Epidermal melanocyte (primary cell): ENCODE results near the gene MFAP3L.
"Not testable (repeated sequence)": the region's sequence is repeated elsewhere in the genome, so short reads cannot be mapped to it uniquely, and the experiment has no call there.

ENCODE experiments used
- DNase-seq: peaks from one replicate; pipeline ENCODE4 v3.0.0; 2011; ENCODE audit warnings: low spot score; ENCODE audit not compliant: insufficient read length

MFAP3L gene

DNA sequence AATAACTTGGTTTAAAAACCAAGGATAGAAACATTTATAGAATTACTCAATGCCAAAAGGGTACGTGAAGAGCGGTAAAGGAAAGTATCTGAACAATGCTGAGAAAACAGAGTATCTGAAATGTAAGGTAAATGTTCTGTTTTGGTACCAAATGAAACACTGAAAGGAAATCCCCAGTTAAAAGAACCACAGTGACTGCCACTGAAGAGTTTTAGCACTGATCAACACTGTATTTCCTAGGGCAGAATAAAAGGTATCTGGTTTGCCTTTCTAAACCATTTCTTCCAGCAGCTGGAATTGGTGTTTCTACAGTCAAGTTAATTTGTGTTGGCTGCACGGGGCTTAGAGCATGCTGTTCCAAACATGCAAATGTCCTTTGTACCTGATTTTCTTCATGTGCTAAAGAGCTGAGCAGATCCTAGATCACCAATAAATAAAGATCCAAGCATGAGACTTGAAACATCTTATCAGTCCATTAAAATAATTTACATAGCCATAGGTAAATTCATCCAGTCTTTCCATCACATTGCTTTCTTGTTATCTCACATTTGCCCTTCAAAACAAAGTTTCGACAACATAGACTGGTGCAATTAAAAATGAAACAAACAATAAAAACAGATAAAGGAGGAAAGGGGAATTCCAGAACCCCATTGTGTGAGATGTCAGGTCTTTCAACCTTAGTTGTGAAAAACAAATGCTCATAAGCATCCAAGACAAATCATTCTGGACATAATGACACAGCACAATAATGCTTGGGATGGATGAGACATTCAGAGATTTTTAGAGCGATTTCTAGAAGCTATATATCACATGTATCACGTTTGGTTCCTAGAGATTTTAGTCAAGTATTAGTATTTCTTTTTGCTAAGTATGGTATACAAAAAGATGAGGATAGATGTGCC lies 38.6 kb downstream of the MFAP3L start:
- no peak for DNase-seq

DNA sequence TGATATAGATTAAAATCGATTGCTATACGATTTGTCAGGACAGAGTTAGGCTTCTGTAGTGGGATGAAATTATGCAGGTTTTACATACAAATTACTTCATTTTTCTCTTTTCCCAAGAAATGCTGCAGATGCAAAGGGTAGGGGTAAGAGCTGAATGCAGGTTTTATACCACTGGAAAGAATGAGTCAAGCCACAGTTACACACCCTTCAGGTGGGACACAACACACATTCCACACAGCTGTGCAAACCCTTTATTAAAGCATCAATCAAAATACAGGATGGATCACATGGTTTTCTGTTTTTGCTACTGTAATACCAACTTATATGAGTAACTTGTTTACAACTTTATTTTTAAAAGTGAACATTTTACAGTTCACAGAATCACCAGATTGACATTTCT lies 39.8 kb downstream of the MFAP3L start:
- no peak for DNase-seq

DNA sequence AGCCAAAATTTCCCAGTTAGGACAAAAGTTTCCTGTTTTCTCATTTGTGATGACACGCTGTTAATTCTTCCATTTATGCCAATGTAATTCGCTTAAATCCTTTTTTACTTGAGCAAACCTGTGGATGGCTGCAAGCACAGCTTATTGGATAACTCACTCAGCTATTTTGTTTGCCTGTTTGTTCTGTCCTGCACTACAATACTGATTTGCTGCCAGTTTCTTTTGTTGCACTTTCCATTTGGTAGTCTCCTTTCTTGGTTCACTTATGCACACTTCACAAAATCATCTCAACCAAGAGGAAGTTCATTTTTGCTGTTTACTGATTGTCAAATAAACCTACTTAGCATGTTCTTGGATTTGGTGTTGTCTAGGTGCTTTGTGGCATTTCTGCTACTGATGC lies 40.3 kb downstream of the MFAP3L start:
- DNase-seq = no peak

DNA sequence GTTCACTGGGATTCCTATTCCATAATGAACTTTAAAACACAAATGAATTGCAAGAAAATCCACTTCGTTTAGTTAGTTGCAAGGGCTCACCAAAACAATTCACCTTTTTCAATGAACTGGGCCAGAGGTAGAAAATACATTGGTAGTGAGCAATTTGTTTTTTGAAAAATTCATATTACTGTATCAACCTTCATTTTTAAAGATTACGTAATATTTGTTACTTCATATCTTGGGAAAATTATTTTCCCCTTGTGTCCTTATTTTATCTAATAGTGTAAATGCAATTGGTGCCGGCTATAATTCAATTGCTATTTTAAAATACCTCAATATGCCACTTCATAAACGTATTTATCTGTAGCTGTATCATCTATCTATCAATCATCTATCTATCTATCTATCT lies 41.5 kb downstream of the MFAP3L start:
- DNase-seq = no peak

DNA sequence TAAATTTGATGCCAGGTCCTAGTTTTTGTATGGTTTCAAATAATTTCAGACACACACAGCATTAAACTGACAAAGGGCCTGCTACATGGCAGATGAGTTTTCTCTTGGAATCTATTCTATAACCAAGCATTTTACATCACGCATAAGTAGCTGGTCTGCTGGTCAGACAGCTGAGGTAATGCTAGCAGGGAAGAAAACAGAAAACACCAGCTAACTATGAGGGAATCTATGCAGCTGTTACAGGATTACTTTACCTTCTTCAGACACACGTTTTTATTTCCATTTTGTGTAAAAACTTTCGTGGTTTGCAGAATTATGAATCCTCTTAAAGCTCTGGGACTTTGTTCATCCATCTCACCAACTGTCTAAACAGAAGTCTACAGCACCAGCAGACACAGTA lies 42.0 kb downstream of the MFAP3L start:
- no peak for DNase-seq

DNA sequence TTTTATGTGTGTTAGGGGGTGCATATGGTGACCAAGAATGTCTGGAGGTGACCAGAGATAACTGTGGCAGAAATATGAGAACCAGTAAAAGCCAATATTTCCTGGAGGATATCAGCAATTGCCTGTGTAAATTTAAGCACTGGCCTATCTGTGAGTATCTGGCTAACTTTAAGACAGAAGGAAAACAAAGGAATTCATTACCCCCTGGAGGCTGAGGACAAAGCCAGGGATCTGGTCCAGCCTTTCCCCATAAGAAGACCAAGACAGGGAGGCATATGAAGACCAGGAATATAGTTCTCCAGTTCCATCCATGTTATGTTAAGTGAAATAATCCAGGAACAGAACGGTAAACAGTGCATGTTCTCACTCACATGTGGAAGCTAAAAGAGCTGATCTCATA lies 49.2 kb downstream of the MFAP3L start:
- no peak for DNase-seq

DNA sequence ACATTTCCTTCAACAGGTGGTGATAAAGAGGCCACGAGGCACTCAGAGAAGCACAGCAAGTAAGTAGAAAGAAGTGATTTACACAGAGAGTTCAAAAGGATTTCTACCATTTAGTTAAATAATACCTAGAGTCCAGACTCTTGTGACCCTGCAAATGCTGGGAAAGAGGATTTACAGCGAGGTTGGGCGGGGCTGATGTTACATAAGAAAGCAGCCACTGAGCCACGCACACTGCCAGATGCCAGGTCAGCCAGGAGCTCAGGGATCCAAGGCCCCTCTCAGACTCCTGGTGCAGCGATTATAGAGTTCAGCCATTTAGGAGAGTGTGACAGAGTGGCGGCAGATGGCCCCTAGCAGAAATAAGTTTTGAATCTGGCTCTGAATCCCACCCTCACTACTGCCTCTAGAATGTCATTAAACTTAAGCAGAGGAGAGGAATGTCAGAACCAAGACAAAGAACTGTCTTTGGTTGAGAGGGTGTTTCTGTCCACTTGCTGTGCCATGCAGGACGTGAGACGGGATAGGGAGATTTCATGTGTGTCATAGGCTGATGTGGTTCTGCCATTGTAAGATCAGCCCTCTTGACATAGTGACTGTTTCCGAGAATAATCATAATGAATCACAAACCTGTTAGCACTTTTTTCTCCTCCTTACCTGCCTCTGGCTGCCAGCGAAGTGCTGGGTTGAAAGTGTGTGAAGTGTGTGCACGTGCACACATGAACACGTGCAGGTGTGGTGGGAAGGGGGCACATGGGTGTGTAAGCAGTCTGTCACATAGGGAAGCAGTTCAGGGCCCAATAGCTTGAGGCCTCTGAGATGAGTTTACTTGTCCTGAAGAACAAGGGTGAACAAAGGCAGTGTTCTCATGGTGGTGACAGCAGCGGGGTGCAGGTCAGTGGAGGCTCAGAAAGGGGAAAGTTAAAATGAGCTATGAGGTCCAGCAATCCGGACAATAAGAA lies 50.1 kb downstream of the MFAP3L start:
- DNase-seq = no peak

DNA sequence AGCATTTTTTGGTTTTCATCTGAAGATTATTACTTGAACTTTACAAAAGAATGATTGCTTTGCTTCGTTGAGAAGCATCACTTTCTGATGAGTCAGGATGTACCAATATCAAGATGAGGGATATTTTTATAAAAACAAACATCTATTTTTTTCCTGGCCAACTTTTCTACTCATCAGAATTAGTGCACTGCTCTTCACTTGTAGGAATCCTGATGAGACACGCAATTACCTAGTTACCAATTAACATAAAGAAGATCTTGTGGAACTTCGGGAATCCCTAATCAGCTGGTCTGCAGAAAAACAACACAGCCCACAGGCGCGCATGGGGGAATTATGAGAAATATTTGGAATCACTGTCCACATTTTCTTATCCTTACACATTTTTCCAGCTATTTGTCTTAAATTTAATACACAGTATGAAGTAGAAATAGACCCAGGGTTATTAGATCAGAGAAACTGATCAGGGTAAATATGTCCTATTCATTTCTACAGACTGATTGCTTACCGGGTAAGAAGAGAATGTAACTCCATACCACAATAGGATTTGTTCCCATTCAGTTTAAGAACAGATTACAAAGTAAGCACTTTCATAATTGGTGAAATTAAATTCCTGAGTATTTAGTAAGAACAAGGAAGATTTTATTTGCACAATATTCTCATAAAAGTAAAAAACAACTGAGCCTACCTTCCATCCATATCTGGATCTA lies 50.9 kb downstream of the MFAP3L start:
- no peak for DNase-seq

DNA sequence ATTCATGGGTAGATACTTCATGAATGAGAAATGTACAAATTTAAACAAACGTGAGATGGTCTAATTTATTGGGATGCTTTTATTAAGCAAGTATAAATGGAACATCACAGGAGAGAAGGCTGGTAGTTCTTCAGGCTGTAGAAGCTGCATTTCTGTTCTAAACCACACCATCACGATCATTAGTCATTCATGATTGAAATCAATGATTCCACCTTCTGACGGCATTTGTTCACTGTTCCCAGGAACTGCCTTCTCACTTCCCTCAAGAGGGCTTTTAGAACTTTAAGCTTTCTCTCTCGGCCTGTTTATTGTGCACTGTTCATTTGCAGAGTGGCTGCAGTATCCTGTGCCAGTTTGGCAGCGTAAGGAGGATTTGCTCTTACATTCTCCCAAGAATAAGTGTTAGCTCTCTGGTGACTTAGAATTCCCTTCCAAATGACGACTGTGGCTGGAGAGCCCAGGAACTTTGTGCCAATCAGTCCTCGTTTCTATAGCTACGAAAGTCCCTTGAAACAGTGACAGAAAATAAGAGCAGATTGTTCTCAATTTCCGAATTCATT lies 54.7 kb downstream of the MFAP3L start:
- DNase-seq = no peak

DNA sequence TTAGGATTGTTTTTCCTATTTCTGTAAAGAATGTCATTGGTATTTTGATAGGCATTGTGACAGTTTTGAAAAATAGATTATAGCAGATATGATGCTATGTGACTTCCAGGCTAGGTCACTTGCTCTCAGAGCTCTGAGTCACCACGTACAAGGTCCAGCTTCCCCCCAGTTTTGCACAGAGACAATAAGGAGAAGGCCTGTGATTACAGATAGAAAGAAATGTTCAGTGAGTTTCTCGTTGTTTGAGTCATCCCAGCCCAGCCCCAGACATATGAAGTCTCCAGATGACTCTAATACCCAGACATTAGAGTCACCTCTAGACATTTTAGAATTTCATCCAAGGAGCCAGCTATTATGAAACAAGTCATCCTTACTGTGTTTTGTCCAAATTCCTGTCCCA lies 57.2 kb downstream of the MFAP3L start:
- no peak for DNase-seq

DNA sequence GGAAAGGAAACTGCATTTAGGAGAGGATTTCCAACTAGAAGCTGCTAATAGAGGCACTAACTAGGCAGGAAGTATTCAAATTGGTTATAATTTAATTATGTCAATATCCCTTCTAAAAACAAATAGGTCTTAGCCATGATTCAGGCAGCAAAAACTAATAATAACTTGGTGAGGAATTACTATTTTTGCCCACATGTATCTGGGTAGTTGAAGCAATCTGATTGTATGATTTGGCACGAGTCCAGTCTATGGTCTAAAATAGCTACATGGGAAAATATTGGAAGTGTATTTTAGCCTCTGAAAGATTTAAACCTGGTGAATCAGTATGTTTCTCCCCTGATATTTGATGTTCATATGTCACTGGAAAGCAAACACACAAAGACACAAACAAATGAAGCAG lies 62.2 kb downstream of the MFAP3L start:
- DNase-seq = no peak

DNA sequence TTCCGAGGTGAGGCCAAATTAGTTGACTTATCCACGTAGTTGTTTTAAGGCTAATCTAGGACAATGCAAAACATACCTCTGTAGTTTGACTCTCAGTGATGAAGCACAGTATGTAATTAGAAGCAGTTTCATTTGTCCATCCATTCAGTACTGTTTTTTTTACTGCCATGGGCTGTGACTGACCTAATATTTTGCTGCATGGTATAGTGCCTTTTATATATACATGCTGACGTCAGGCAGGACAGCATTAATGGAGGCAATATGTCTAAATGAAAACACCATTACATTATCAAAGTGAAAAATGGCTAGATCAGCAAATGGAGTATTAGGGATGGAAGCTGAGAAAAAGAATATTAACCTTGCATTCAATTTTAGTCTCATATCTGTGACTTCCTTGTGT lies 66.9 kb downstream of the MFAP3L start:
- no peak for DNase-seq

DNA sequence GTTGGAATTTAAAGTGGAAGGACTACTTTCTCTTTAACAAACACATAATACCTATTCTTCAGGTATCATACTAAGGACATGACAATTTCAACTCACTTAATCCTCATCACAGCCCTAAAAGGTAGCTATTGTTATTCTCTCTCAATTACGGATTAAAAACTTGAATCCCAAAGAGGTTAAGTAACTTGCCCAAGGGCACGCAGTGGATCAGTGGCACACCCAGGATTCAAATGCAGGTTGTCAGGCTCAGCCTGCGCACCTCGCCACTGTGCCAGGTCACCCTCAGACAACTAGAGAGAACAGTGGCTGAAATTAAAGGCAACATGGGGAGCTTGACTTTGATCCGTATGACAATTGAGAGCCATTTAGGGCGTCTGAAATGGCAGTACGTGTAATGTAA lies 67.6 kb downstream of the MFAP3L start:
- DNase-seq = no peak

DNA sequence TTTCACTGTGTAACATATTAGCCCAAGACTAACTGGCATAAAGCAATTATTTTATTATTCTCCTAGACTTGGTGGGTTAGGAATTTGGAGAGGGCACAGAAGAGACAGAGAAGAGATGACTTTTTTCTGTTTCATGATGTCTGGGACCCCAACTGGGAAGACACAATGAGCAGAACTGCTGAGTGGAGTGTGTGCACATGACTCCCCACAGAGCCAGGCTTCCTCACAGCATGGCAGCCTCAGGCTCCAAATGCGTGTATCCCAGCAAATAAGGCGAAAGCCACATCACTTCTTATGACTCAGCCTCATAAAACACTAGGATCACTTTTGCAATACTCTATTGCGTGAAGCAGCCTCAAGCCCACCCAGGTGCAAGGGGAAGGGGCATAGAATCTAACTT lies 68.4 kb downstream of the MFAP3L start:
- DNase-seq = no peak

DNA sequence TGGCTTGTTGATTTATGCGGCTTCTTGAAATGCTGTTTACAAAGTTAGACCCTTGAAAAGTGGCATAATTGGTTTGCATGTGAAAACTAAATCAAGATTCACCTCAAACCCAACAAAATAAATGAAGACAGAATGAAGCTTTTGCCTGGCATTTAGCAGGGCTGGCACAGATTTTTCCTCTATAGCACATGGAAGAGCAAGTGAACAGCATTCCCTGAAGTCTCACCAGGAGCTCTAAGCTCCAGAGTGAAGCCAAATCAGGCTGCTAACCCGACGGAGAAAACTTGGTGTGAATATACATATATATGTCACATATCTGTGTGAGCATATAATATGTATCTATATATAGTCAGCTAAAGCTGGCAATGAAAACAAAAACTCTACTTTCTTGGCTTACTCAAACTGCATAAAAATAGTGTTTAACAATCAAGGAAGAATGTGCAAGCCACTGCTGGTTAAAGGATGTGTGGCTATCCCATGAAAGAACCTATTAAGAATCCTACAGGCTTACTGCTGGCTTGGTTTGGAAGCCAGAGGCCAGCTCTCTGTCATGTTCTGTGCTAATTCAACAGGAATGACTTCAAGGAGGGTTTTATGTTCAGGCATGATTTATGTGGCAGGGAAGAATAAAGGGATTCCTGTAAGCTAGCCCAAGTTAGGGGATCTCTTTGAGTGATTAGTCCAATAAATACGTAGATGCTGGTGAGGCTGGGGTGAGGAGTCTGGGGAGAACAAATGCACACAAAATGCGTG lies 69.9 kb downstream of the MFAP3L start:
- DNase-seq = peak; percentile 55

DNA sequence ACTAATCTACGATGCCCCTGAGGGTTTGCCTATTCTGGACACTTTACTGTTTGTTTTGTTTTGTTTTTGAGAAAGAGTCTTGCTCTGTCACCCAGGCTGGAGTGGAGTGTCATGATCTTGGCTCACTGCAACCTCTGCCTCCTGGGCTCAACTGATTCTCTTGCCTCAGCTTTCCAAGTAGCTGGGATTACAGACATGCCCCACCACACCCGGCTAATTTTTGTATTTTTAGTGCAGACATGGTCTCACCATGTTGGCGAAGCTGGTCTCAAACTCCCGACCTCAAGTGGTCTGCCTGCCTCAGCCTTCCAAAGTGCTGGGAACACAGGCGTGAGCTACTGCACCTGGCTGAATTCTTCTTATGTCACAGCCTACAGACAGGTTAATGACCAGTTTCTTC lies 70.7 kb downstream of the MFAP3L start:
- DNase-seq = no peak

DNA sequence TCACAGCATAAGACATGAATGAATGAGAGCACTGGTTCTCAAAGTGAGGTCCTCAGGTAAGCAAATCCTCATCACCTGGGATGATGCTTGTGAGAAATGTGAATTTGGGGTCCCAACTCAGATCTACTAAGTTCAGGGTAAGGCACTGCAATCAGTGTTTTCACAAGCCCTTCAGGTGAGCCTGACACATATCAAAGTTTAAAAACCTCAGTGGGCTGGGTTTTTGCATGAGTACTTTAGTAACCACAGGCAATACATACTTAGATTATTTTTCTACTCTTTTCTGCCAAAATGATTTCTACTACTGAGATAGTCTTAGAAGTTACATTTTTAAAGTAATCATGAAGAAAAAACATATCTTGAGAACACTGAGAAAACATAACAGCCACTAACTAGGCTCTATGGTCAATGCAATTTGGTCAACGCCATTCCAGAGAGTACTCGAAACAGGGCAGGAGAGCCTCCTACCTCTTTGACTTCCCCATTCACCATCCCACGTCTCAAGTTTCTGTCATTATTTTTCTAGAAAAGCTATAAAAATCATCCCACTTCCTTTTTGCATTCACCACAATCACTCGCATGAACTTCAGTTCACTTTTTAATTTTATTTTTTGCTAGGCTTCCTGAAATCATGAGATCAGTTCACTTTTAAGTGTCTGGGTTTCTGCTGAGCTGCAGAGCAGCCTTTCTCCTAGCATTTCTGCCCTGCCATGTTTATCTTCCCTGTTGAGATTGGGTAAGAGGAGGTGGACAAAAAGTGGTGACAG lies 73.8 kb downstream of the MFAP3L start:
- DNase-seq = no peak

DNA sequence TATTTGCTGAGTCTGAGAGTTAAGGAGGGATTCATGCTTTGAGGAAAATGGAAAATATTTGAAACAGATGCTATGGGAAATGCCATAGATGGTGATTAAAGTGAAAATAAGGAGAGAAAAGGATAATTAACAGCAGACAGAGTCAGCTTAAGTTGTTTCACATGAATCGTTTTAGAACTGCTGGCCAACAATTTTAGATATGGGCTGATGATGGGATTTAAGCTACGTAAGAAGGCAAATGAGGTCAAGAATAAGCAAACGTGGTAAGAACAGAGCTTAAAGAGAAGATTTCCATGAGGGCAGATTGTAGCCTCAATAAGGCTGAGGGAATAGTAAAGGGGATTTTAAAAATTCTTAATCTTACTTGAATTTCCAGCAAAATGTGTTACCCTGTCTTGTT lies 77.9 kb downstream of the MFAP3L start:
- no peak for DNase-seq

DNA sequence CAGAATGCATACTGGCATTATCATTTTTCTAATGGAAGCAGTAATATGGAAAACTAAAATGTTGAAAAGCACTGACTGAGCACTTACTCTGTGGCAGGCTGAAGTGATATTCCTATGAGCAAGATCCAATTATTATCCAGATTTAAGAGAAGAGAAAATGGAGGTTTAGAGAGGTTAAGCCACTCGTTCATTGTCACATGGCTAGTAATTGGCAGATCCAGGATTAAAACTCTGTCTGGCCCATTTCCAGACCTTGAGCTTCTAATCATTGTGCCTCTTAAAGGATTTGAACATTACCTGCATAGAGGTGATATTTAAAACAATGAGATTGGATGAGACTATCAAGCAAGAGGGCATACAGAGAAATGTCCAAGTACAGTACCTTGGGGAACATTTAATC lies 80.6 kb downstream of the MFAP3L start:
- no peak for DNase-seq

DNA sequence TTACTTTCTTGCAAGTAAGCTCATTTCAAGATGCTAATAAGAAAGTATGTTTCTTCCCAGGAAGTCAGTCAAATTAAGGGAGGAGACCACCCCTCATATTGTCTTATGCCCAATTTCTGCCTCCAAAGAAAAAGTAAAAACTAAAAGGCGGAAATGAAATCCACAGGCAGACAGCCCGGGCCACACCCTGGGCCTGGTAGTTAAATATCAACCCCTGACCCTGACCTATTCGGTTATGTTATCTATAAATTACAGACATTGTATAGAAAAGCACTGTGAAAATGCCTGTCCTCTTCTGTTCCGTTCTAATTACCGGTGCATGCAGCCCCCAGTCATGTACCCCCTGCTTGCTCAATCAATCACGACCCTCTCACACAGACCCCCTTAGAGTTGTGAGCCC lies 82.6 kb downstream of the MFAP3L start:
- not testable (repeated sequence) for DNase-seq
